ENCODE results near the gene DOCK2. TPM values are rescaled to one million over a fixed set of nuclear protein-coding genes. Genes with fewer than 3 reads are reported as not detected.

DOCK2 gene
- total and polyA plus RNA-seq, 2 donors from 2014 or later = 1.0 to 42.0 TPM

DNA sequence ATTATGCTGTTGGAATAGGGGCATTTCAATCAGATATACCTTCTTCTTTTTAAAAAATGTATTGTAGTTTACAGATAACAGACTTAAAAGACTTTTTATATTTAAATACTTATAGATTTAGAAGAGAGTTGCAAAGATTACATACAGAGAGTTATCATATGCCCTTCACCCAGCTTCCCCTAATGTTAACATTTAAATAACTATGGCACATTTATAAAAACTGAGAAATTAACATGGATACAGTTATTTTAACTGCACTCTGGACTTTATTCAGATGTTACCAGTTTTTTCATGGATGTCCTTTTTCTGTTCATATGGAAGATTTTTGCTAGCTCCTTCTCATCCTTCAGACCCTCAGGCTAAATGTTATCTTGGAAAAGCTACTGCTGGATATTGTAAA is 123.2 kb downstream of the DOCK2 start:
- FAIRE-seq (no peak), DNase-seq (no peak)
- intact Hi-C loops (cut with DNase I) = no loop called here

DNA sequence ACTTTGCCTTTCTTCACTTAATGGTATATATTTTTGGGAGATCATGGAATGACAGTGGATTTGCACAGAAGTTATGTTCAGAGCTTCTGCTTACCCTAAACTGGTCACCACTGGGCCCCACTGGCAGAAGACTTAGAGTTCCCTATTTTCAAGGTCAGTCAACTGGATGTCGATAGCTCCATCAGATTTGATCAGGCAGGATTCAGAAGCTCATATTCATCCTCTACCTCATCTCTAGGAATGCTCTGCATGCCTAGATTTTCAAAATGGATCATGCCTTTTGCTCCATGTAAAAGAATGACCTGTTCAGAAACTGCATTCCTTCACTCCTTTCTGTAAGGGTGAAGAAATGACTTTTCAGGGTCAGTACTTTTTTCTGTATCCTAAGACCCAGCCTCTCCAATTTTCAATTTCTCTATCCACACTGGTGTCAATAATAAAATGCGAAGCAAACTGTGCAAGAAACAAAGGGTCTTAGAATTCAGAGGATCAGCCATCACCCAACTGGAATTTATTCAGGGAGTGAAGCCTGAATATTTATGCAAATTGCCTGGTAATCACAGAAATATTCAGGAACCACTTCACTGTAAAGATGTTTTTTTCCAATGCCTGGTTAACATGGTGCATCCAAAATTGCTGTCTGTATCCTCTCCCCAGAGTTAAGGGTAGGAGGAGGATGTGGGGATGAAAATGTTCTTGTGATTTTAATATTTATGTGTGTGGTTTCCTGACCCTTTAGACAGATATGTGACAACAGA is 125.4 kb downstream of the DOCK2 start:
- Histone ChIP-seq H3K4me3 (ENCODE audit: low read length in 3 of 3) (no peak overlapping the region), H3K27ac (ENCODE audit: low read depth in 2 of 2, low read length in 2 of 2) (no peak overlapping the region), H3K4me1 (ENCODE audit: control insufficient read depth in 2 of 3, insufficient read depth in 2 of 3, low read depth in 1 of 3, low read length in 3 of 3) (no peaks in the 10 kb centered on the region), H3K9me3 (ENCODE audit: control insufficient read depth in 2 of 3, insufficient read depth in 1 of 3, low read length in 3 of 3) (no peaks in the 10 kb centered on the region), H3K36me3 (ENCODE audit: control insufficient read depth in 2 of 3, insufficient read depth in 3 of 3, low read length in 3 of 3) (no peaks in the 10 kb centered on the region), H3K9ac (ENCODE audit: low read length in 3 of 3) (no peak overlapping the region), H3K27me3 (ENCODE audit: control insufficient read depth, insufficient read depth, low read length) (no peaks in the 10 kb centered on the region)
- TF ChIP-seq, protein P1, sequence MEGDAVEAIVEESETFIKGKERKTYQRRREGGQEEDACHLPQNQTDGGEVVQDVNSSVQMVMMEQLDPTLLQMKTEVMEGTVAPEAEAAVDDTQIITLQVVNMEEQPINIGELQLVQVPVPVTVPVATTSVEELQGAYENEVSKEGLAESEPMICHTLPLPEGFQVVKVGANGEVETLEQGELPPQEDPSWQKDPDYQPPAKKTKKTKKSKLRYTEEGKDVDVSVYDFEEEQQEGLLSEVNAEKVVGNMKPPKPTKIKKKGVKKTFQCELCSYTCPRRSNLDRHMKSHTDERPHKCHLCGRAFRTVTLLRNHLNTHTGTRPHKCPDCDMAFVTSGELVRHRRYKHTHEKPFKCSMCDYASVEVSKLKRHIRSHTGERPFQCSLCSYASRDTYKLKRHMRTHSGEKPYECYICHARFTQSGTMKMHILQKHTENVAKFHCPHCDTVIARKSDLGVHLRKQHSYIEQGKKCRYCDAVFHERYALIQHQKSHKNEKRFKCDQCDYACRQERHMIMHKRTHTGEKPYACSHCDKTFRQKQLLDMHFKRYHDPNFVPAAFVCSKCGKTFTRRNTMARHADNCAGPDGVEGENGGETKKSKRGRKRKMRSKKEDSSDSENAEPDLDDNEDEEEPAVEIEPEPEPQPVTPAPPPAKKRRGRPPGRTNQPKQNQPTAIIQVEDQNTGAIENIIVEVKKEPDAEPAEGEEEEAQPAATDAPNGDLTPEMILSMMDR (IDR thresholded peaks at IDR 0.05; ENCODE audit: borderline replicate concordance, extremely low read depth, insufficient read depth) = no peak
- DNase-seq (no peak), FAIRE-seq (no peak)
- intact Hi-C loops (cut with DNase I) = no loop called here

More for the DNA sequence above, 123.2 kb downstream of the DOCK2 start:
- H3K4me3 ChIP-seq (ENCODE audit: low read length in 3 of 3) = no peak overlapping the region
- no peaks in the 10 kb centered on the region for H3K9me3 ChIP-seq (ENCODE audit: control insufficient read depth in 2 of 3, insufficient read depth in 1 of 3, low read length in 3 of 3)
- no peak overlapping the region for H3K27ac ChIP-seq (ENCODE audit: low read depth in 2 of 2, low read length in 2 of 2)
- H3K4me1 ChIP-seq (ENCODE audit: control insufficient read depth in 2 of 3, insufficient read depth in 2 of 3, low read depth in 1 of 3, low read length in 3 of 3) = no peaks in the 10 kb centered on the region
- H3K9ac ChIP-seq (ENCODE audit: low read length in 3 of 3) = no peak overlapping the region
- TF ChIP-seq, protein P1 (IDR thresholded peaks at IDR 0.05; ENCODE audit: borderline replicate concordance, extremely low read depth, insufficient read depth) = no peak
- H3K27me3 ChIP-seq (ENCODE audit: control insufficient read depth, insufficient read depth, low read length) = no peaks in the 10 kb centered on the region
- no peaks in the 10 kb centered on the region for H3K36me3 ChIP-seq (ENCODE audit: control insufficient read depth in 2 of 3, insufficient read depth in 3 of 3, low read length in 3 of 3)

DNA sequence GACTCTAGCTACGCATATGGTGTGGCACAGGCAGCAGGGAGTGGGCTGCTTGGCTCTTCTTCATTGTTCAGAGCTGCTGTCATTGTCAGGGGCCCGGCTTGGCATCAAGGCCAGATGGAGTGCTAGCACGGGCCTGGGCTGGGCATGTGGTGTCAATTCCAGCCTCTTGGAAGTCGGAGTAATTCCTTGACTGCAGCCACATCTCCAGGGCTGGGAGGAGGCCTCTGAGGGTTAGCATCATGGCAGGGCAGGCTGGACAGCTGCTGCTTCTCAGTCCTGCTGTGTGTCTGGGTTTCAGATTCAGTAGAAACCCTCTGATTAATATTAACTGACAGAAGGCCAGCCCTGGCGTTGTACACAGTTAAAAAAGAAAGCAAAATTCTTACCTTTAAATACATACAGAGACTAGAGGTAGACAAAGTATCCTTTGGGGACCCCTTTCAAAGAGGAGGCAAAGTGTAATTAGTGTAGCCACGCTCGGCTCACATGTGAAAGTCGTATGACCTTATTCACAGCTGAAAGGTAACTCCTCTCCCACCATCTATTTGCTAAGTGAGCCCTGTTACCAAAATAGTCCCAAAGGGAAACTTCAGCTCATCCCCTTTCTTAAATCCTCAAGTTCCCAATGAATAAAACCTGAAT is 126.4 kb downstream of the DOCK2 start:
- intact Hi-C loops (cut with DNase I) = no loop called here
- H3K27ac ChIP-seq (ENCODE audit: low read depth in 2 of 2, low read length in 2 of 2) = no peak overlapping the region
- no peaks in the 10 kb centered on the region for H3K4me1 ChIP-seq (ENCODE audit: control insufficient read depth in 2 of 3, insufficient read depth in 2 of 3, low read depth in 1 of 3, low read length in 3 of 3)
- no peaks in the 10 kb centered on the region for H3K36me3 ChIP-seq (ENCODE audit: control insufficient read depth in 2 of 3, insufficient read depth in 3 of 3, low read length in 3 of 3)
- H3K27me3 ChIP-seq (ENCODE audit: control insufficient read depth, insufficient read depth, low read length) = no peaks in the 10 kb centered on the region
- no peak overlapping the region for H3K4me3 ChIP-seq (ENCODE audit: low read length in 3 of 3)
- H3K9me3 ChIP-seq (ENCODE audit: control insufficient read depth in 2 of 3, insufficient read depth in 1 of 3, low read length in 3 of 3) = no peaks in the 10 kb centered on the region
- FAIRE-seq (no peak), DNase-seq (peak in 2 of 5 donors; percentile 19 to 50)
- no peak overlapping the region for H3K9ac ChIP-seq (ENCODE audit: low read length in 3 of 3)
- TF ChIP-seq, protein P1 (IDR thresholded peaks at IDR 0.05; ENCODE audit: borderline replicate concordance, extremely low read depth, insufficient read depth) = no peak

Measured in kidney (tissue), 14 donors.